GM12878 (cell line): ENCODE results near the gene STIL. TPM values are rescaled to one million over a fixed set of nuclear protein-coding genes. Genes with fewer than 3 reads are reported as not detected.

Source experiments
- ATF3 ChIP-seq: IDR thresholded peaks from 2 replicates; pipeline ENCODE4 v1.6.1; 2011; ENCODE audit warnings: low read depth, mild to moderate bottlenecking, low read length, moderate library complexity, borderline replicate concordance; ENCODE audit errors: extremely low read depth
- BCLAF1 ChIP-seq: fragments of 450-650 bp; IDR thresholded peaks from 2 replicates; pipeline ENCODE4 v1.6.1; 2017; ENCODE audit warnings: antibody characterized with exemption, mild to moderate bottlenecking, moderate library complexity
- CEBPB ChIP-seq, 2 experiments: fragments of 150-350 bp in 1 of 2; IDR thresholded peaks; 2 replicates each; pipeline ENCODE4 v1.6.1; 2012 to 2014; ENCODE audit warnings: low read depth in 2 of 2, low read length in 2 of 2, borderline replicate concordance in 1 of 2, inconsistent platforms in 1 of 2
- FOS ChIP-seq: IDR thresholded peaks from 3 replicates; pipeline ENCODE4 v1.6.1; 2011; ENCODE audit warnings: borderline replicate concordance; ENCODE audit not compliant: insufficient read length; ENCODE audit errors: extremely low read depth
- HCFC1 ChIP-seq: fragments of 150-350 bp; IDR thresholded peaks from 2 replicates; pipeline ENCODE4 v1.6.1; 2014; ENCODE audit warnings: low read length
- HDAC6 ChIP-seq: fragments of 200-600 bp; sonication (generic); IDR thresholded peaks from one replicate; pipeline ENCODE4 v1.8.0; 2017; ENCODE audit warnings: antibody characterized with exemption; ENCODE audit not compliant: unreplicated experiment
- KDM1A ChIP-seq: fragments of 200-600 bp; sonication (generic); IDR thresholded peaks from 2 replicates; pipeline ENCODE4 v1.6.1; 2016; ENCODE audit warnings: borderline replicate concordance
- NFIC ChIP-seq: IDR thresholded peaks from 2 replicates; pipeline ENCODE4 v1.6.1; 2012; ENCODE audit warnings: low read depth, mild to moderate bottlenecking, inconsistent platforms, low read length, moderate library complexity
- PML ChIP-seq: IDR thresholded peaks from 2 replicates; pipeline ENCODE4 v1.6.1; 2012; ENCODE audit warnings: low read length, inconsistent platforms
- YBX1 ChIP-seq: fragments of 450-650 bp; IDR thresholded peaks from 2 replicates; pipeline ENCODE4 v1.6.1; 2016; ENCODE audit warnings: antibody characterized with exemption
- ZNF592 ChIP-seq: fragments of 450-650 bp; IDR thresholded peaks from 2 replicates; pipeline ENCODE4 v1.6.1; 2017; ENCODE audit warnings: mild to moderate bottlenecking, moderate library complexity
- polyA plus RNA-seq, 11 experiments: library from polyadenylated mRNA; depleted of rRNA in 4 of 11; unstranded in 6 of 11; stranded (reverse) in 5 of 11; fragments of >200 nt; fragmentation: Nextera tagmentation in 4 of 11; fragmentation: Illumina TruSeq in 1 of 11; extraction: Ambion mirVana in 4 of 11; extraction: Trizol in 1 of 11; gene quantifications; 1 replicate in 1 of 11; 2 replicates in 10 of 11; pipeline versions ENCODE4 v1.2.1 to v1.2.3, GENCODE V29; 2011 to 2016; ENCODE audit warnings: inconsistent platforms in 2 of 11, missing spikeins in 2 of 11, low read depth in 1 of 11
- total RNA-seq, 4 experiments: library from RNA; depleted of rRNA in 3 of 4; stranded (reverse); fragments of >200 nt in 3 of 4; fragmentation: Illumina TruSeq in 1 of 4; extraction: Trizol in 1 of 4; gene quantifications; 2 replicates each; pipeline versions ENCODE4 v1.2.1 to v1.2.3, GENCODE V29; 2013 to 2021
- TF ChIP-seq, protein P1 (sequence below): IDR thresholded peaks from 2 replicates; pipeline ENCODE4 v1.6.1; 2012; ENCODE audit warnings: mild to moderate bottlenecking, low read depth, low read length
- TF ChIP-seq, protein P2 (sequence below): fragments of 450-650 bp; formaldehyde crosslinking; IDR thresholded peaks from 2 replicates; pipeline ENCODE4 v1.4.0; 2020; ENCODE audit warnings: mild to moderate bottlenecking, moderate library complexity

The STIL gene
- total and polyA plus RNA-seq, 10 of the 15 experiments (the other 5 are each of a cell fraction or from before 2014, with no cell fraction given): 6.0 to 35.1 (median 26.5) TPM

DNA sequence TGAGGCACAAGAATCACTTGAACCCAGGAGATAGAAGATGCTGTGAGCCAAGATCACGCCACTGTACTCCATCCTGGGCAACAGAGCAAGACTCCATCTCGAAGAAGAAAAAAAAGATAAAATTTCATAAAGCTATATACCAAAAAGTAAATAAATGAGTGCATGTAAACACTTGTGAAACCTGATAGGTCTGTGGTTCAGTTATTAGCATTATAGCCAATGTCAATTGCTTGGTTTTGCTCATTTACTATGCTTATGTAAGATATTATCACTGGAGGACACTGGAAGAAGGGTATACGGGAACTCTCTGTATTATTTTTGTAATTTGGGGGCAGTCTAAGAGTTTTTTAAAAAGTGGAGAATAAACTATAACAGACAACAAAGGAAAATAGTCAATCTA, 64.2 kb downstream of the STIL start (continued):
- TF ChIP-seq, protein P1, sequence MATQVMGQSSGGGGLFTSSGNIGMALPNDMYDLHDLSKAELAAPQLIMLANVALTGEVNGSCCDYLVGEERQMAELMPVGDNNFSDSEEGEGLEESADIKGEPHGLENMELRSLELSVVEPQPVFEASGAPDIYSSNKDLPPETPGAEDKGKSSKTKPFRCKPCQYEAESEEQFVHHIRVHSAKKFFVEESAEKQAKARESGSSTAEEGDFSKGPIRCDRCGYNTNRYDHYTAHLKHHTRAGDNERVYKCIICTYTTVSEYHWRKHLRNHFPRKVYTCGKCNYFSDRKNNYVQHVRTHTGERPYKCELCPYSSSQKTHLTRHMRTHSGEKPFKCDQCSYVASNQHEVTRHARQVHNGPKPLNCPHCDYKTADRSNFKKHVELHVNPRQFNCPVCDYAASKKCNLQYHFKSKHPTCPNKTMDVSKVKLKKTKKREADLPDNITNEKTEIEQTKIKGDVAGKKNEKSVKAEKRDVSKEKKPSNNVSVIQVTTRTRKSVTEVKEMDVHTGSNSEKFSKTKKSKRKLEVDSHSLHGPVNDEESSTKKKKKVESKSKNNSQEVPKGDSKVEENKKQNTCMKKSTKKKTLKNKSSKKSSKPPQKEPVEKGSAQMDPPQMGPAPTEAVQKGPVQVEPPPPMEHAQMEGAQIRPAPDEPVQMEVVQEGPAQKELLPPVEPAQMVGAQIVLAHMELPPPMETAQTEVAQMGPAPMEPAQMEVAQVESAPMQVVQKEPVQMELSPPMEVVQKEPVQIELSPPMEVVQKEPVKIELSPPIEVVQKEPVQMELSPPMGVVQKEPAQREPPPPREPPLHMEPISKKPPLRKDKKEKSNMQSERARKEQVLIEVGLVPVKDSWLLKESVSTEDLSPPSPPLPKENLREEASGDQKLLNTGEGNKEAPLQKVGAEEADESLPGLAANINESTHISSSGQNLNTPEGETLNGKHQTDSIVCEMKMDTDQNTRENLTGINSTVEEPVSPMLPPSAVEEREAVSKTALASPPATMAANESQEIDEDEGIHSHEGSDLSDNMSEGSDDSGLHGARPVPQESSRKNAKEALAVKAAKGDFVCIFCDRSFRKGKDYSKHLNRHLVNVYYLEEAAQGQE: no peak
- TF ChIP-seq ZNF592 (no peak), CEBPB (IDR thresholded peaks at IDR 0.05; ENCODE audit: borderline replicate concordance in 1 of 2, low read depth in 2 of 2, low read length in 2 of 2) (no peak), HCFC1 (no peak), BCLAF1 (no peak), HDAC6 (no peak), ATF3 (no peak), YBX1 (no peak), FOS (no peak), KDM1A (no peak), NFIC (no peak), PML (no peak)
- TF ChIP-seq, protein P2, sequence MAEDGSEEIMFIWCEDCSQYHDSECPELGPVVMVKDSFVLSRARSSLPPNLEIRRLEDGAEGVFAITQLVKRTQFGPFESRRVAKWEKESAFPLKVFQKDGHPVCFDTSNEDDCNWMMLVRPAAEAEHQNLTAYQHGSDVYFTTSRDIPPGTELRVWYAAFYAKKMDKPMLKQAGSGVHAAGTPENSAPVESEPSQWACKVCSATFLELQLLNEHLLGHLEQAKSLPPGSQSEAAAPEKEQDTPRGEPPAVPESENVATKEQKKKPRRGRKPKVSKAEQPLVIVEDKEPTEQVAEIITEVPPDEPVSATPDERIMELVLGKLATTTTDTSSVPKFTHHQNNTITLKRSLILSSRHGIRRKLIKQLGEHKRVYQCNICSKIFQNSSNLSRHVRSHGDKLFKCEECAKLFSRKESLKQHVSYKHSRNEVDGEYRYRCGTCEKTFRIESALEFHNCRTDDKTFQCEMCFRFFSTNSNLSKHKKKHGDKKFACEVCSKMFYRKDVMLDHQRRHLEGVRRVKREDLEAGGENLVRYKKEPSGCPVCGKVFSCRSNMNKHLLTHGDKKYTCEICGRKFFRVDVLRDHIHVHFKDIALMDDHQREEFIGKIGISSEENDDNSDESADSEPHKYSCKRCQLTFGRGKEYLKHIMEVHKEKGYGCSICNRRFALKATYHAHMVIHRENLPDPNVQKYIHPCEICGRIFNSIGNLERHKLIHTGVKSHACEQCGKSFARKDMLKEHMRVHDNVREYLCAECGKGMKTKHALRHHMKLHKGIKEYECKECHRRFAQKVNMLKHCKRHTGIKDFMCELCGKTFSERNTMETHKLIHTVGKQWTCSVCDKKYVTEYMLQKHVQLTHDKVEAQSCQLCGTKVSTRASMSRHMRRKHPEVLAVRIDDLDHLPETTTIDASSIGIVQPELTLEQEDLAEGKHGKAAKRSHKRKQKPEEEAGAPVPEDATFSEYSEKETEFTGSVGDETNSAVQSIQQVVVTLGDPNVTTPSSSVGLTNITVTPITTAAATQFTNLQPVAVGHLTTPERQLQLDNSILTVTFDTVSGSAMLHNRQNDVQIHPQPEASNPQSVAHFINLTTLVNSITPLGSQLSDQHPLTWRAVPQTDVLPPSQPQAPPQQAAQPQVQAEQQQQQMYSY (CRISPR knock-in tag): no peak
